SK-N-MC (cell line): ENCODE measurements around the gene RABEP2.
"Not testable (repeated sequence)": the region's sequence is repeated elsewhere in the genome, so short reads cannot be mapped to it uniquely, and the experiment has no call there.

ENCODE experiments used
- DNase-seq: peaks from one replicate; pipeline ENCODE4 v3.0.0-alpha.2; 2011; ENCODE audit warnings: low read depth, low spot score
- H3K27ac ChIP-seq: fragments of 200-600 bp; sonication (generic); 2 replicates; pipeline ENCODE4 v1.5.1; 2016; ENCODE audit warnings: mixed run types
- H3K36me3 ChIP-seq: fragments of 200-600 bp; sonication (generic); 2 replicates; pipeline ENCODE4 v1.6.1; 2017; ENCODE audit warnings: antibody characterized with exemption, low read length, mixed read lengths; ENCODE audit not compliant: insufficient read depth
- H3K4me3 ChIP-seq: fragments of 200-600 bp; sonication (generic); 2 replicates; pipeline ENCODE4 v1.5.1; 2016
- H3K9ac ChIP-seq: fragments of 200-600 bp; sonication (generic); 2 replicates; pipeline ENCODE4 v1.8.0; 2017; ENCODE audit warnings: mixed run types, mixed read lengths; ENCODE audit not compliant: insufficient read length
- H3K9me3 ChIP-seq: fragments of 200-600 bp; sonication (generic); 2 replicates; pipeline ENCODE4 v1.6.1; 2017; ENCODE audit warnings: low read depth, mild to moderate bottlenecking, antibody characterized with exemption, low read length, moderate library complexity, mixed read lengths
- EZH2 ChIP-seq: fragments of 200-600 bp; sonication (generic); IDR thresholded peaks from one replicate; pipeline ENCODE4 v1.6.1; 2017; ENCODE audit warnings: antibody characterized with exemption
- FOXP2 ChIP-seq: optimal IDR thresholded peaks from 2 replicates; pipeline ENCODE3; 2011; ENCODE audit warnings: mild to moderate bottlenecking, moderate library complexity; ENCODE audit not compliant: insufficient read depth; ENCODE audit errors: extremely low read length, control extremely low read depth
- POLR2AphosphoS5 ChIP-seq: IDR thresholded peaks from 2 replicates; pipeline ENCODE4 v1.6.1; 2012; ENCODE audit warnings: mild to moderate bottlenecking, low read depth, low read length, borderline replicate concordance

RABEP2 gene

GRCh38 chr16:28958216-28958615, 33.2 kb upstream of the RABEP2 start:
- H3K36me3 ChIP-seq = peaks cover 69% of the 10 kb centered on the region
- H3K9ac ChIP-seq = no peak overlapping the region
- no peaks in the 10 kb centered on the region for H3K9me3 ChIP-seq
- TF ChIP-seq EZH2 (no peak), FOXP2 (no peak), POLR2AphosphoS5 (no peak)
- DNase-seq = no peak
- no peak overlapping the region for H3K4me3 ChIP-seq
- H3K27ac ChIP-seq = no peak overlapping the region

GRCh38 chr16:28951410-28951943, 26.4 kb upstream of the RABEP2 start:
- Histone ChIP-seq H3K4me3 (peak overlapping the region; percentile 93), H3K27ac (no peak overlapping the region), H3K36me3 (peaks cover 37% of the 10 kb centered on the region), H3K9ac (peak overlapping the region; percentile 95), H3K9me3 (no peaks in the 10 kb centered on the region)
- TF ChIP-seq EZH2 = no peak
- TF ChIP-seq FOXP2 = no peak
- no peak for TF ChIP-seq POLR2AphosphoS5
- DNase-seq = no peak

- peaks cover 30% of the 10 kb centered on the region for H3K36me3 ChIP-seq
- peak within 1 kb of the TSS; percentile 95 for H3K9ac ChIP-seq
- H3K27ac ChIP-seq = peak within 1 kb of the TSS; percentile 70; the same call in 1 of the 2 replicates
- peak; percentile 78; the same call in 1 of the 2 replicates for TF ChIP-seq POLR2AphosphoS5
- TF ChIP-seq EZH2 = no peak
- TF ChIP-seq FOXP2 = no peak
- H3K4me3 ChIP-seq = peak within 1 kb of the TSS; percentile 93
- H3K9me3 ChIP-seq = no peaks in the 10 kb centered on the region
- DNase-seq = peak; percentile 100
Observed at GRCh38 chr16:28950648-28951409, 25.8 kb upstream of the RABEP2 start, which contains the start of gene NFATC2IP. Gene NFATC2IP, plus strand, starts transcription at chr16:28950937. Its CDS starts 75 bp downstream, at chr16:28951012.

GRCh38 chr16:28946681-28947080, 21.6 kb upstream of the RABEP2 start:
- no peaks in the 10 kb centered on the region for H3K9me3 ChIP-seq
- no peak for TF ChIP-seq EZH2
- TF ChIP-seq POLR2AphosphoS5 = no peak
- TF ChIP-seq FOXP2 = no peak
- no peak overlapping the region for H3K9ac ChIP-seq
- H3K4me3 ChIP-seq = no peak overlapping the region
- H3K27ac ChIP-seq = no peak overlapping the region
- H3K36me3 ChIP-seq = no peaks in the 10 kb centered on the region
- no peak for DNase-seq

GRCh38 chr16:28943281-28943680, 18.2 kb upstream of the RABEP2 start:
- DNase-seq = no peak
- no peak overlapping the region for H3K27ac ChIP-seq
- no peak overlapping the region for H3K9ac ChIP-seq

GRCh38 chr16:28939825-28940224, 14.8 kb upstream of the RABEP2 start:
- H3K9me3 ChIP-seq, H3K9ac ChIP-seq, H3K36me3 ChIP-seq, H3K4me3 ChIP-seq, DNase-seq, H3K27ac ChIP-seq: not testable (repeated sequence)

More at GRCh38 chr16:28943281-28943680, 18.2 kb upstream of the RABEP2 start:
- no peak for TF ChIP-seq POLR2AphosphoS5
- Histone ChIP-seq H3K36me3 (no peaks in the 10 kb centered on the region), H3K4me3 (no peak overlapping the region), H3K9me3 (no peaks in the 10 kb centered on the region)

GRCh38 chr16:28938721-28939120, 13.7 kb upstream of the RABEP2 start:
- Histone ChIP-seq H3K27ac (no peak overlapping the region), H3K9ac (no peak overlapping the region), H3K9me3 (no peaks in the 10 kb centered on the region), H3K4me3 (no peak overlapping the region), H3K36me3 (no peaks in the 10 kb centered on the region)
- no peak for TF ChIP-seq POLR2AphosphoS5
- no peak for TF ChIP-seq EZH2
- TF ChIP-seq FOXP2 = no peak
- no peak for DNase-seq

- Histone ChIP-seq H3K36me3 (no peaks in the 10 kb centered on the region), H3K4me3 (no peak overlapping the region), H3K27ac (no peak overlapping the region), H3K9ac (no peak overlapping the region), H3K9me3 (no peaks in the 10 kb centered on the region)
- DNase-seq = no peak
- TF ChIP-seq EZH2 (no peak), FOXP2 (no peak), POLR2AphosphoS5 (no peak)
Observed at GRCh38 chr16:28937222-28937876, 12.3 kb upstream of the RABEP2 start.
